GM18873 (cell line): ENCODE measurements around the gene MLXIP.
"Not testable (repeated sequence)": the region's sequence is repeated elsewhere in the genome, so short reads cannot be mapped to it uniquely, and the experiment has no call there.

Experiments used
- ATAC-seq: cut with Tn5 transposase; IDR thresholded peaks from one replicate; pipeline ENCODE4 v1.9.1; 2021; ENCODE audit warnings: mild to moderate bottlenecking, moderate library complexity, moderate number of reproducible peaks; ENCODE audit not compliant: unreplicated experiment, low FRiP score

MLXIP gene

DNA sequence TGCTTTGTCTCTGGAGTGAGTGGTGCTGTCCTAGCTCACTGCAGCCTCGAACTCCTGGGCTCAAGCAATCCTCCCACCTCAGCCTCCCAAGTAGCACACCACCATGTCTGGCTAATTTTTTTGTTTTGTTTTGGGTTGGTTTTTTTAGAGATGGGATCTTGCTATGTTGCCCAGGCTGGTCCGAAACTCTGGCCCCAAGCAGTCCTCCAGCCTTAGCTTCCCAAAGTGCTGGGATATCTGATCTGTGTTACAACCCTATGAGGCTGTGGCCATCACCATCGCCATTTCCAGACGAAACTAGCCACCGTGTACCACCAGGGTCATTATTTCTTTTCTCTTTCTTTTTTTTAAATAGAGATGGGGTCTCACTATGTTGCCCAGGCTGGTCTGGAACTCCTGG is 92.8 kb downstream of the MLXIP start:
- ATAC-seq: no peak

DNA sequence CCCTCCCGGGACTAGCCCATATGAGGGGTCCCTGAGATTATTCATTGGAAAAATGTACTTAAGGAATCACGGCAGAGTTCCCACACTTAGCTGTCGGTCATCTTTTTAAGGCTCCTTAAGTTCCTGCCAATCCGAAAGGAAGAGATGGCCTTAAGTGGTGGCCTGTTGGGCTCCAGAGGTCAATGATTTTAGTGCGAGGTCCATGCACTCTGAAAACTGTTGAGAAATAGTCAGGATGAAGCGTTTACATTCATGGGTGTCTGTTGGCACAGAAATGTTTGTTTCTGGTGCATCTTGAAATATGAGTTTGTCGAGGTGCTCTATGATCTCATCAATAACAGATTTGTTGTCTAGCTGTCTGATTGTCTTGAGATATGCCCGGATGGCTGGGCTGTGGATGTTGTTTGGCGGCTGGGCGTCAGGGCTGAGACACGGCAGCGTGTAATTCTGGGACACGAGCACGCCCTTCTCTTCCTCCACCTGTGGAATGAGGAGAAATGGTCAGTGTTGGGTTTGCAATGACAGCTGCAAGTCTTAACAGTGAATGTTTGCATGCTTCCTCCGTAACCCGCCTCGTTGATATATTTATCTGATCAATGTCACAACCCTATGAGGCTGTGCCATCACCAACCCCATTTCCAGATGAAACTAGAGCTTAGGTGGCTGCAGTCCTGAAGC is 93.8 kb downstream of the MLXIP start:
- no peak for ATAC-seq

DNA sequence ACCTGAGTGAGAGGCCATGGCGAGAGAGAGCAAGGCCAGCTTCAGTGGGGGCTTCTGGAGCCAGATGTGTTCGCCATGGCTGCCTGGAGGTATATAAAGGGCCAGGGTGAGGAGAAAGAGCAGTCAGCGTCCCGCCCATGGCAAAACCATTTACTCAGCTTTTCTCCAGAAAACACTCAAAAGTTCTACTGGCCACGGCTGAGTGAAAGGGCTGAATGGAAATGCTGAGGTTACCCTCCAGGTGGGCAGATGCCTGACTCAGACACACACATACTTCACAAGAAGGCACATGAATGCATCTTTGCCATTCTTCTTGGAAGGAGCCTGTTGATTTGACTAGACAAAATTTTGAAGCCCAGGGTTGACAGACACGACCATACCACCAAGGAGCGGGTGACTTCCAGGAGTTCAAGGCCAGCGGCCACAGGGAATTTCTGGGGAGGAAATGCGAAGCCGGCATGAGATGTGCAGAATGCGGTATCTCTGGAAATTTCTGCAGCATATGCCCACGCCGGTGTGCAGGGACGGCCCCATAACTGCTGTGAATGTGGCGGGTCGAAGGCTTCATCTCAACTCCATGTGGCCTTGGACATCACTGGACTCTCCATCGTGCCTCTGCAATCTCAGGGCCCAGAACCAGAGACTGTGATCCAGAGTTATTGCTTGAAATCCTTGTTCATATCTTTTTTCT is 95.7 kb downstream of the MLXIP start, which contains the start of gene IL31:
Gene IL31, minus strand, starts transcription at position 67 of the 691 bp plus-strand sequence. Its CDS starts 49 bp downstream, at position 18.
- ATAC-seq: no peak

DNA sequence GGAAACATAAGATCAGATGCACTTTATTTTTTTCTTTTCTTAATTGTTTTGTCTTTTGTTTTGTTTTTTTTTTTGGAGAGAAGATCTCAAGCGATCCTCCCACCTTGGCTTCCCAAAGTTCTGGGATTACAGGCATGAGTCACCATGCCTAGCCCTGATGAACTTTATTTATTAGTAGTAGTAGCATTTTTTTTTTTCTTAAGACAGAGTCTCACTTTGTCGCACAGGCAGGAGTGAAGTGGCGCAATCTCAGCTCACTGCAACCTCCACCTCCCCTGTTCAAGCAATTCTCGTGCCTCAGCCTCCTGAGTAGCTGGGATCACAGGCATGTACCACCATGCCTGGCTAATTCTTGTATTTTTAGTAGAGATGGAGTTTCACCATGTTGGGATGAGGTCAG is 97.9 kb downstream of the MLXIP start:
- not testable (repeated sequence) for ATAC-seq

DNA sequence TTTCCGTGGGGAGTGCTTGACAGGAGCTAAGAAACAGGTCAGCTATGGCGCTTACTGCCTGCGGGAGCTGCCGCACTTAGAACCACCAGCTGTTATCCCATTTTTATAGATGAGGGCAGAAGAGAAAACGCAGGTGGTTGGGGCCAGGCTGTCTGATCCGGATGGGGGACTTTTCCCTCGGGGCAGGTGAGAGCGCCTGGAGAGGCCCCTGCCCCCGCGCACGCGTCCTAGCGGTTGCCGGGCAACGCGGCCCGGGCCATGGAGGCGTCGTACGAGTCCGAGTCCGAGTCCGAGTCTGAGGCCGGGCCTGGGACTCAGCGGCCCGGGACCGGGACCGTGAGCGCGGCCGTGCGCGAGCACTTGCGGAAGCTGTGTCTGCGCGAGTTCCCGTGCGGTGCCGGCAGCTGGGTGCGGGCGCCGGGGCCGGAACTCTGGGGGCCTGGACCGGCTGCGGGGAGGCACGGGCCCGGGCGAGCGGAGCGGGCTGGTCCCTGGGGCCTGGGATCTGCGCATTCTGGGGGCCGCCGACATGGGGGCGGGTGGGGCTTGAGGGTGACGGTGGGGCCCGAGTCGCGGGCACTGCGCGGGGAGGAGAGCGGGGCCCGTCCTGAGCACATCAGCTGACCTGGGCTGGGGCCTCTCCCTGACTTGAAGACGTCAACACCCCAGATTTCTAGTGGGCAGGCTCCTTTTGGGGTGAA is 104.5 kb downstream of the MLXIP start, which contains the start of gene LRRC43:
Gene LRRC43, plus strand, starts transcription at position 237 of the 701 bp plus-strand sequence. Its CDS starts 22 bp downstream, at position 259.
- ATAC-seq: no peak

DNA sequence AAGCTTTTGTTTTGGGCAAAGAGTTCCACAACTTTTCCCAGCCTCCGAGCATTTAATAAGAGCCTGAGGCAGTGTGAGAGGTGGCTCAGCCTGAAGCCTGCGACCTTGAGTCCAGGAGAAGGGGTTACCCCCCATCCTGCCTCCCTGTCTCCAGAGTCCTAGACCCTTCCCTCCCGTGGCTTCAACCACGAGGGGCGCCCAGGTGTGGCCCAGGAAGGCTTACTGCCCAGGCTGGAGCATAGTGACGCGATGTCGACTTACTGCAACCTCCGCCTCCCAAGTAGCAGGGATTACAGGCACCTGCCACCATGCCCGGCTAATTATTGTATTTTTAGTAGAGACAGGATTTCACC is 105.0 kb downstream of the MLXIP start:
- ATAC-seq: no peak

DNA sequence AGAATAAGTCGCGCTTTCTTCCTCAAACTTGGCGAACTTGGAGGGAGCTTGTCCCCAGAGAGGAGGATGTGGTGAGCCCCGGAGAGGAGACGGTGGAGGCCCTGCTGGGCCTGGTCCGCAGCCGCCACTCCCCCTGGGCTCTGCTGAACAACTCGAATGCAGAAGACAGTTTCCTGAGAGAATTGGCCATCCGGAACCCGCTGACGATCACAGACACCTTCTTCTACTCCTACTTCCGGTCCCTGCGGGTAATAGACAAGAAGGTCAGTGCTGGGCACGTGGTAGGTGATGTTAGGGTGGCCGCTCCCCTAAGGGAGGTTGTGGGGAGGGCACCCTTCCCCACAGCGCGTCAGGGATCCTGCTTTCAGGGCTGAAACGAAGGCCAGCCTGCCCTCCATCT is 106.0 kb downstream of the MLXIP start:
- no peak for ATAC-seq

DNA sequence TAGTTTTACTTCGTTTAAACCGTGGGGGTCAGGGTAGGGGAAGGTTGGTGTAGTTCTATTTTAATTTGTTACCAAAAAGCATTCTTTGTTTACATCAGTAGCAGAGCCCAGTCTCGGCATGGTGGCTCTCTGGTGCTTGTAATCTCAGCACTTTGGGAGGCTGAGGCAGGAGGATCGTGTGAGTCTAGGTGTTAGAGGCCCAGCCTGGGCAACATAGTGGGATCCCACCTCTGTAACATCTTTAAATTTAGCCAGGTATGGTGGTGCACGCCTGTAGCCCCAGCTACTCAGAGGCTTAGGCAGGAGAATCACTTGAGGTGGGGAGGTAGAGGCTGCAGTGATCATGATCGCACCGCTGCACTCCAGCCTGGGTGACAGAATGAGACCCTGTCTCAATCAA is 106.5 kb downstream of the MLXIP start:
- no peak for ATAC-seq

DNA sequence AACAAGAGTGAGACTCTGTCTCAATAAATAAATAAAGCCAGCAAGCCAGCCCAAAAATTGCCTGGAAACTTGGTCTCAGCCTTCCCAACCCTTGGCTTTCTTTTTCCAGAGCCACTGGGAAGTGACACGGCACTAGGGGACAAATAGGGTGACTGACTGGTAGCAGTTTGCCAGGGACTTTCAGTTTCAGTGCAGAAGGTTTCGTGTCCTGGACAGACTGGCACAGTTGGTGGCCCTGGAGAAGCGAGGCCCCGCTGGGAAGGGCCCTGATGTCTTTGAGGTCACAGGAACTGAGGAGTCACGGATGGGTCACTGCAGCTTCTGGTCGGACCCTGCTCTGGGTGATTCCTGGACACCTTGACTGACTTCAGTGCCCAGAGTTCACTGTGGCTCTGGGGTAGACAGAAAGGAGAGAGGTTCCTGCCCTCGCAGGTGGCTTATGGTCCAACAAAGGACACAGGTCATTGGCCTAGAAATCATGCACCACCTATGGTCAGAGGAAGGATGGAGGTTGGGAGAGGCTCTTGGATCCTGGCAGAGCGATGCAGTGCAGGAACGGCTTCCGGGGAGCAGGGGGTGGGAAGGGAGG is 107.0 kb downstream of the MLXIP start:
- no peak for ATAC-seq

DNA sequence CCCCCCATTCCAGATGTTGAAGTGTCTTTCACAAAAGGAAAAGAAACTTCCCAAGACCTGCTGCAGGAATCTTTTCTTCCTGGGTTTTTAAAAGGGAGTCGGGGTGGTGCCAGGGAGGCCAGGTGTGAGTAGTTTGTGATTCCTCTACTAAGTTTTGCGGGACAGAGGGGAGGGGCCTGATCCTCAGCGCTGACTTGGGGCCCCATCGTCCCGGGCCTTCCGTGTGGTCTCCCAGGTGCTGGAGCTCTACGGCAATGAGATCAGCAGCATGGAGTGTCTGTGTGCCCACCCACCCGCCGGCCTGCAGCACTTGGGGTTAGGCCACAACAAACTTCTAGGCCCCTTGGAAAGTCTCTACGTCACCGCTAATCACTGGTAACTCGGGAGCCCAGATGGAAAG is 108.9 kb downstream of the MLXIP start:
- no peak for ATAC-seq

DNA sequence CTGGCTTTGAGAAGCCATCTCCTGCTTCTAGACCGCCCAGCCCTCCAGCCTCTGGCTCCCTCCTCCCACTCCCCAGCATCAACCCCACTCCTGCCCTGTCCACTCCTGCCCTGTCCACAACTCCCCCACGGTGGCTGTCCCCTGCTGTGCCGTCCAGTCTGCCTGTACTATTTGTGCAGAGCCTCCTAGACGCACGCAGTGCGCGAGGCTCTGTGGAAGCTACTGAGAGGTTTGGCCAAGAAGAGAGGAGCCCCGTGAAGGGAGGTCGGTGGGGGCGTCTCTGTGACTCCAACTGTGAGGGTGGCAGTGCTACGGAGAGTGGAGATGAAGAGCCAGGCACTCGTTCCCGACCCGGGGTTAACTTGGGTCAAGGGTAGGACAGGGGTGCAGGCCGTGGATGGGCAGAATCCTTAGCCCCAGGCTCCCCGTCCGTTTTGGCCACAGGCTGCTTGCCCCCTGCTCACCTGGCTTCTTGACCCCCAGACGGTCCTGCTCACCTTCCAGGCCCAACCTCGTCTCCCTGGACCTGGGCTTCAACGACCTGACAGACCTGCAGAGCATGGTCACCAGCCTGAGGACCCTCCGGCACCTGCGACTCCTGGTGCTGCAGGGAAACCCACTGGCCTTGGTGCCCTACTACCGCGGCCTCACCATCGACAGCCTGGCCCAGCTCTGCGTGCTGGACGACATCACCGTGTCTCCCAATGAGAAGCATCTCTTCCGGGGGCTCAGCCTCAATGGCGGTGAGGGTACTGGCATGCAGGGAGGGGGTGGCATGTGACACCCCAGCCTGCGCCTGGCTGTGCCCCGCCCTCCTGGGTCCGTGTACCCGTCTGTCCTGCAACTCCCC is 111.3 kb downstream of the MLXIP start:
- no peak for ATAC-seq

DNA sequence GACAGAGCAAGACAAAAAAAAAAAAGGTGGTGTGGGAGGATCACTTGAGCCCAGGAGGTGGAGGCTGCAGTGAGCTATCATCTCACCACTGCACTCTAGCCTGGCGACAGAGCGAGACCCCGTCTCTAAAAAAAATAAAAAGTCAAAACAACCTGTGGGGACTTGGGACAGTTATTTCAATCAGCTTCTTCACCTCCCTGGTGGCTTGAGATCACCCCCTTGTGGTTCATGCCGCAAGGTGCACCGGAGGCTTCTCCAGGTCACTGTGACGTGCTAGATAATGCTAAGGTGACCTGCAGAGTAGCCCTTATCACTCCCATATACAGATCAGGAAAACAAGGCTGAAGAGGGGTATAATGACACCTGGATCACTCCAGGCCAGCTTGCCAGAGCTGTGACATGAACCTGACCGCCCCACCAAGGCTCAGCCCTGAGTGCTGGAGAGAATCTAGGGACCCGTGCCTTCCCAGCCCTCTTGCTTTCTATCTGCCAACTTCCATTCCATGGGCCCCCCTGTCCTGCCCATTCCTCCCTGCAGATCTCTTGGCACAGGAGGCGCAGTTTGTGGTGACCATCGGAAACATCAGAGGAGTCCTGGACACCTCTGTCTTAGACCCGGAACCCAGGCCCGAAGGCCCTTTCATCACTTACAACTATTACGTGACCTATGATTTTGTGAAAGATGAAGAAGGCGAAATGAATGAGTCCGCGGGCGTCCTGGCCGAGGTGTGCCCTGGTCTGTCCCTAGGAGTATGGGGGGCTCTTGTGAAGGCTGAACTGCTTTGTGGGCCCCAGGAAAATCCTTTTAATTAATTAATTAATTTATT is 112.5 kb downstream of the MLXIP start:
- no peak for ATAC-seq

DNA sequence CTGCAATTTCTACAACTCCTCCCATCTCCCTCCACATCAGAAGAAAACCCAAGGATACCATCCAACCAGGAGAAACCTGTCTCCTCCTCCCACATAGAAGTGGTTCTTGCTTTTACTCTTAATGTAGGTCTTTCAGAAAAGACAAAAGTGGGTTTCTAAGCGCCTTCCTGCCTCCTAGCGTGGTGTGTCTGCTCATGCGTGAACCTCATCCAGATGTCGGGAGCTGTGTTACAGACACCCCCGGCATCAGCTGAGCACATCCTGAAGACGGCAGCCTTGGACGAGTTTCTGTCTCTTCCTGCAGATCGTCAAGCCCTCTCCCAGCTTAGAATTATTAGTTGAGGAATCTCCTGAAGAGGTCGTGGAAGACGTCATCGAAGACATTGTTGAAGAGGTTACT is 113.9 kb downstream of the MLXIP start:
- ATAC-seq: no peak

DNA sequence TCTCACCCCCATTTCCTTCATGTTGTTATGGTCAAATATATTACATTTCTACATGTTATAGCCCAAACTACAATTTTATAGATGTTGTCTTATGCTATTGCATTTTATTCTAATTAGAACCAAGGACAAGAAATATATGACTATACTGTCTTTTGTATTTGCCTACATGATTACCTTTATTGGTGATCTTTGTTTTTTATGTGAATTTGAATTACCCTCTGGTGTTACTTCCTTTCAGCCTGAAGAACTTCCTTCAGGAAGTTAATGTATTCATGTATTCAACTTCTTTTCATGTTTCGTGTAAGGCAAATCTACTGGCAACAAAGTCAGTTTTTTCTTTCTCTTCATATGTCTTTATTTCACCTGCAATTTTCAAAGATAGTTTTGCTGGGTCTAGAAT is 116.2 kb downstream of the MLXIP start:
- ATAC-seq: no peak

DNA sequence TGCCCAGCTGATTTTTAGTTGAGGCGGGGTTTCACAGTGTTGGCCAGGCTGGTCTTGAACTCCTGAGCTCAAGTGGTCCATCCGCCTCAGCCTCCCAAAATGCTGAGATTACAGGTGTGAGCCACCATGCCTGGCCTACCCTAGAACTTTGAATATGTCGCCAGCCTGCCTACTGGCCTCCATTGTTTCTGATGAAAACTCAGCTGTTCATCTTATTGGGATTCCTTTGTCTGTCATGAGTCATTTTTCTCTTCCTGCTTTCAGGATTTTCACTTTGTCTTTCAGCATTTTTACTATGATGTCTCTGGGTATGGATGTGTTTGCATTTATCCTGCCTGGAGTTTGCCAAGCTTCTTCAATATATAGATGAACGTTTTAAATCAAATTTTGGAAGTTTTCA is 116.8 kb downstream of the MLXIP start:
- no peak for ATAC-seq
